GM12878 (cell line): ENCODE results near the gene TH. TPM values are rescaled to one million over a fixed set of nuclear protein-coding genes. Genes with fewer than 3 reads are reported as not detected.

Source experiments
- ATAC-seq: fragments of 200-7000 bp; cut with Tn5 transposase; 3 replicates; pipeline ENCODE4 v1.9.1; 2020; ENCODE audit warnings: mild to moderate bottlenecking, moderate library complexity
- BruUV-seq: library from RNA; stranded (reverse); fragments of 400-500 nt; replicated peaks from 2 replicates; lab custom pipeline; 2021; lab: Mats Ljungman, UMichigan
- CTCF ChIA-PET: fragments of 300-600 bp; sonication (Branson Sonifier 250); formaldehyde crosslinking; extraction: SDS; loops from one replicate; lab custom pipeline; 2021; ENCODE audit warnings: inconsistent platforms; lab: Yijun Ruan, JAX
- POLR2A ChIA-PET: fragments of 350-600 bp; formaldehyde crosslinking; extraction: SDS; loops from one replicate; lab custom pipeline; 2021; ENCODE audit warnings: inconsistent platforms; lab: Charles Lee
- RAD21 ChIA-PET: fragments of 300-600 bp; sonication (Branson Sonifier 250); formaldehyde crosslinking; loops from one replicate; lab custom pipeline; 2023; ENCODE audit warnings: antibody characterized with exemption; ENCODE audit not compliant: unreplicated experiment; lab: Charles Lee
- SMC1A ChIA-PET: fragments of 300-600 bp; sonication (Branson Sonifier 250); formaldehyde crosslinking; loops from one replicate; lab custom pipeline; 2023; ENCODE audit not compliant: unreplicated experiment, uncharacterized antibody; lab: Charles Lee
- DNase-seq: peaks from one replicate; pipeline ENCODE4 v3.0.0-alpha.2; 2011; ENCODE audit warnings: low read depth, low spot score
- FAIRE-seq: peaks from 3 replicates; lab custom pipeline; 2011; peaks lifted over from hg19 to GRCh38; lab: Jason Lieb, UNC
- H2AFZ ChIP-seq: 2 replicates; pipeline ENCODE4 v1.6.0; 2011; ENCODE audit warnings: low read depth, low read length, control low read depth; ENCODE audit not compliant: control insufficient read depth
- H3K27ac ChIP-seq: 2 replicates; pipeline ENCODE4 v1.5.1; 2011; ENCODE audit warnings: control low read depth; ENCODE audit not compliant: control insufficient read depth, insufficient read depth
- H3K27me3 ChIP-seq, 2 experiments: replicated peaks in 1 of 2; 2 replicates each; pipeline versions ENCODE4 v1.6.0 to v1.6.1; 2011; ENCODE audit warnings: low read length in 1 of 2; ENCODE audit not compliant: control insufficient read depth in 2 of 2, insufficient read depth in 2 of 2
- H3K36me3 ChIP-seq, 2 experiments: 2 replicates each; pipeline ENCODE4 v1.5.1; 2011; ENCODE audit warnings: low read length in 1 of 2; ENCODE audit not compliant: control insufficient read depth in 2 of 2, insufficient read depth in 2 of 2
- H3K4me1 ChIP-seq: 2 replicates; pipeline ENCODE4 v1.6.1; 2011; ENCODE audit warnings: mild to moderate bottlenecking, low read length, moderate library complexity, mixed read lengths; ENCODE audit not compliant: control insufficient read depth, insufficient read depth
- H3K4me2 ChIP-seq: 2 replicates; pipeline ENCODE4 v1.6.0; 2011; ENCODE audit warnings: control low read depth; ENCODE audit not compliant: control insufficient read depth, insufficient read depth
- H3K4me3 ChIP-seq: fragments of 200-600 bp; sonication (generic); 2 replicates; pipeline ENCODE4 v1.5.1; 2016
- H3K79me2 ChIP-seq: 2 replicates; pipeline ENCODE4 v1.6.0; 2011; ENCODE audit warnings: low read length; ENCODE audit not compliant: control insufficient read depth, insufficient read depth
- H3K9ac ChIP-seq: 2 replicates; pipeline ENCODE4 v1.8.0; 2011; ENCODE audit warnings: low read length, control low read depth, mixed read lengths; ENCODE audit not compliant: control insufficient read depth, insufficient read depth
- H3K9me3 ChIP-seq: replicated peaks from 3 replicates; pipeline ENCODE4 v1.5.1; 2011; ENCODE audit warnings: mild to moderate bottlenecking, low read length; ENCODE audit not compliant: control insufficient read depth, insufficient read depth
- H4K20me1 ChIP-seq: 2 replicates; pipeline ENCODE4 v1.6.0; 2011; ENCODE audit not compliant: control insufficient read depth, insufficient read depth
- ATF7 ChIP-seq: fragments of 450-650 bp; IDR thresholded peaks from 2 replicates; pipeline ENCODE4 v1.6.1; 2016; ENCODE audit warnings: low read depth, mild to moderate bottlenecking
- BCL11A ChIP-seq: IDR thresholded peaks from 2 replicates; pipeline ENCODE4 v1.6.1; 2011; ENCODE audit warnings: low read depth, low read length
- CHD4 ChIP-seq: fragments of 200-600 bp; sonication (generic); IDR thresholded peaks from 2 replicates; pipeline ENCODE4 v1.6.1; 2016; ENCODE audit warnings: mild to moderate bottlenecking
- EZH2 ChIP-seq: IDR thresholded peaks from 2 replicates; pipeline ENCODE4 v1.6.1; 2012; ENCODE audit warnings: low read depth, mild to moderate bottlenecking, control low read depth, inconsistent platforms, low read length, borderline replicate concordance; ENCODE audit not compliant: control insufficient read depth
- NR2C1 ChIP-seq: fragments of 450-650 bp; IDR thresholded peaks from 2 replicates; pipeline ENCODE4 v1.6.1; 2017; ENCODE audit warnings: antibody characterized with exemption, mild to moderate bottlenecking, moderate library complexity
- PAX8 ChIP-seq: fragments of 450-650 bp; IDR thresholded peaks from 2 replicates; pipeline ENCODE4 v1.6.1; 2017; ENCODE audit warnings: mild to moderate bottlenecking, moderate library complexity
- PML ChIP-seq: IDR thresholded peaks from 2 replicates; pipeline ENCODE4 v1.6.1; 2012; ENCODE audit warnings: low read length, inconsistent platforms
- TCF12 ChIP-seq: IDR thresholded peaks from 2 replicates; pipeline ENCODE4 v1.6.1; 2011; ENCODE audit warnings: low read depth, mild to moderate bottlenecking, low read length
- YBX1 ChIP-seq: fragments of 450-650 bp; IDR thresholded peaks from 2 replicates; pipeline ENCODE4 v1.6.1; 2016; ENCODE audit warnings: antibody characterized with exemption
- YY1 ChIP-seq: IDR thresholded peaks from 2 replicates; pipeline ENCODE4 v1.6.1; 2011; ENCODE audit warnings: low read depth, mild to moderate bottlenecking, low read length
- ZNF384 ChIP-seq: IDR thresholded peaks from 2 replicates; pipeline ENCODE4 v1.6.1; 2012; ENCODE audit warnings: low read depth, mild to moderate bottlenecking, low read length, improper control_type of control experiment, borderline replicate concordance
- ZZZ3 ChIP-seq: IDR thresholded peaks from 2 replicates; pipeline ENCODE4 v1.6.1; 2011; ENCODE audit warnings: low read depth; ENCODE audit not compliant: control insufficient read depth, insufficient read length
- WGBS: methylation state at CpG from one replicate; pipeline ENCODE4 v1.1.6; 2016; ENCODE audit warnings: low lambda C conversion rate; ENCODE audit not compliant: insufficient replicate concordance, insufficient coverage; ENCODE audit errors: missing lambda C conversion rate; 5-methylcytosine and 5-hydroxymethylcytosine counted together
- in situ Hi-C: fragments of 300-500 bp; cut with MboI; formaldehyde crosslinking; loops from 9 replicates; pipeline ENCODE4 v1.14.3; 2018; ENCODE audit warnings: mixed read lengths
- intact Hi-C: fragments of 100-400 bp; cut with micrococcal nuclease; formaldehyde crosslinking; loops from one replicate; pipeline ENCODE4 v1.14.2; 2022; ENCODE audit not compliant: unreplicated experiment
- polyA plus RNA-seq, 11 experiments: library from polyadenylated mRNA; depleted of rRNA in 4 of 11; unstranded in 6 of 11; stranded (reverse) in 5 of 11; fragments of >200 nt; fragmentation: Nextera tagmentation in 4 of 11; fragmentation: Illumina TruSeq in 1 of 11; extraction: Ambion mirVana in 4 of 11; extraction: Trizol in 1 of 11; gene quantifications; 1 replicate in 1 of 11; 2 replicates in 10 of 11; pipeline versions ENCODE4 v1.2.1 to v1.2.3, GENCODE V29; 2011 to 2016; ENCODE audit warnings: inconsistent platforms in 2 of 11, missing spikeins in 2 of 11, low read depth in 1 of 11
- total RNA-seq, 4 experiments: library from RNA; depleted of rRNA in 3 of 4; stranded (reverse); fragments of >200 nt in 3 of 4; fragmentation: Illumina TruSeq in 1 of 4; extraction: Trizol in 1 of 4; gene quantifications; 2 replicates each; pipeline versions ENCODE4 v1.2.1 to v1.2.3, GENCODE V29; 2013 to 2021
- TF ChIP-seq, protein P1 (sequence below): fragments of 450-650 bp; IDR thresholded peaks from 2 replicates; pipeline ENCODE4 v1.6.1; 2017; ENCODE audit warnings: mild to moderate bottlenecking
- TF ChIP-seq, protein P2 (sequence below): fragments of 450-650 bp; IDR thresholded peaks from 2 replicates; pipeline ENCODE4 v1.6.1; 2016; ENCODE audit warnings: mild to moderate bottlenecking

Gene TH
- total and polyA plus RNA-seq, 10 of the 15 experiments (the other 5 are each of a cell fraction or from before 2014, with no cell fraction given): not detected

- 4% methylated on average over 7 of the region's 7 CpGs for WGBS
Measured at GRCh38 chr11:2195756-2196088, 24.1 kb upstream of the TH start.

More at GRCh38 chr11:2195756-2196088, 24.1 kb upstream of the TH start:
- ATAC-seq: no peak
- no peaks in the 10 kb centered on the region for H4K20me1 ChIP-seq
- in situ Hi-C loops (no loop called here), intact Hi-C loops (loop anchor here (5.0 to 10.0 kb wide), 2 partner anchors 102 to 339 kb away; no protein-coding TSS in a partner anchor)
- no peak for FAIRE-seq
- no peaks in the 10 kb centered on the region for H3K4me1 ChIP-seq
- no peak overlapping the region for H3K9ac ChIP-seq
- no TSS peak for BruUV-seq
- no peaks in the 10 kb centered on the region for H3K79me2 ChIP-seq
- no peaks in the 10 kb centered on the region for H3K9me3 ChIP-seq
- no peaks in the 10 kb centered on the region; a peak in 1 of 4 replicates for H3K27me3 ChIP-seq
- SMC1A ChIA-PET: no interaction called here
- no peak for DNase-seq
- H3K27ac ChIP-seq: no peak overlapping the region
- POLR2A ChIA-PET: no interaction called here
- CTCF ChIA-PET: interaction anchor here (2.1 kb wide), 1 partner anchor 109 kb away, joined by 5 read pairs; no protein-coding TSS in a partner anchor
- no peak overlapping the region for H3K4me2 ChIP-seq
- RAD21 ChIA-PET: no interaction called here
- H3K36me3 ChIP-seq: no peaks in the 10 kb centered on the region
- H2AFZ ChIP-seq: no peak overlapping the region
- no peak overlapping the region for H3K4me3 ChIP-seq
- TF ChIP-seq CHD4 (no peak), ZNF384 (no peak), PAX8 (no peak), ZZZ3 (no peak), PML (no peak), YBX1 (no peak), EZH2 (no peak), YY1 (no peak), ATF7 (no peak), BCL11A (no peak), TCF12 (no peak), NR2C1 (no peak)
- TF ChIP-seq, protein P1, sequence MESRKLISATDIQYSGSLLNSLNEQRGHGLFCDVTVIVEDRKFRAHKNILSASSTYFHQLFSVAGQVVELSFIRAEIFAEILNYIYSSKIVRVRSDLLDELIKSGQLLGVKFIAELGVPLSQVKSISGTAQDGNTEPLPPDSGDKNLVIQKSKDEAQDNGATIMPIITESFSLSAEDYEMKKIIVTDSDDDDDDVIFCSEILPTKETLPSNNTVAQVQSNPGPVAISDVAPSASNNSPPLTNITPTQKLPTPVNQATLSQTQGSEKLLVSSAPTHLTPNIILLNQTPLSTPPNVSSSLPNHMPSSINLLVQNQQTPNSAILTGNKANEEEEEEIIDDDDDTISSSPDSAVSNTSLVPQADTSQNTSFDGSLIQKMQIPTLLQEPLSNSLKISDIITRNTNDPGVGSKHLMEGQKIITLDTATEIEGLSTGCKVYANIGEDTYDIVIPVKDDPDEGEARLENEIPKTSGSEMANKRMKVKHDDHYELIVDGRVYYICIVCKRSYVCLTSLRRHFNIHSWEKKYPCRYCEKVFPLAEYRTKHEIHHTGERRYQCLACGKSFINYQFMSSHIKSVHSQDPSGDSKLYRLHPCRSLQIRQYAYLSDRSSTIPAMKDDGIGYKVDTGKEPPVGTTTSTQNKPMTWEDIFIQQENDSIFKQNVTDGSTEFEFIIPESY: no peak
- TF ChIP-seq, protein P2, sequence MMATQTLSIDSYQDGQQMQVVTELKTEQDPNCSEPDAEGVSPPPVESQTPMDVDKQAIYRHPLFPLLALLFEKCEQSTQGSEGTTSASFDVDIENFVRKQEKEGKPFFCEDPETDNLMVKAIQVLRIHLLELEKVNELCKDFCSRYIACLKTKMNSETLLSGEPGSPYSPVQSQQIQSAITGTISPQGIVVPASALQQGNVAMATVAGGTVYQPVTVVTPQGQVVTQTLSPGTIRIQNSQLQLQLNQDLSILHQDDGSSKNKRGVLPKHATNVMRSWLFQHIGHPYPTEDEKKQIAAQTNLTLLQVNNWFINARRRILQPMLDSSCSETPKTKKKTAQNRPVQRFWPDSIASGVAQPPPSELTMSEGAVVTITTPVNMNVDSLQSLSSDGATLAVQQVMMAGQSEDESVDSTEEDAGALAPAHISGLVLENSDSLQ: no peak
